ENCODE results near the gene TEX261.

The TEX261 gene

GRCh38 chr2:70965506-70965905 is 29.2 kb downstream of the TEX261 start:
- peak overlapping the region; percentile 53 for H3K4me3 ChIP-seq (replicated peaks; ENCODE audit: low read depth, low read length)
- DNase-seq (ENCODE audit: low read depth), result no peak
- TF ChIP-seq CTCF (IDR thresholded peaks at IDR 0.05; ENCODE audit: low read length, missing control alignments), result no peak

- peak overlapping the region; percentile 53 for H3K4me3 ChIP-seq (replicated peaks; ENCODE audit: low read depth, low read length)
- peak; percentile 67 for DNase-seq (ENCODE audit: low read depth)
- peak; percentile 65 for TF ChIP-seq CTCF (IDR thresholded peaks at IDR 0.05; ENCODE audit: low read length, missing control alignments)
These were observed 29.9 kb downstream of the TEX261 start for GRCh38 chr2:70964596-70965386.

- DNase-seq (ENCODE audit: low read depth), result no peak
- TF ChIP-seq CTCF (IDR thresholded peaks at IDR 0.05; ENCODE audit: low read length, missing control alignments), result no peak
- no peak overlapping the region for H3K4me3 ChIP-seq (replicated peaks; ENCODE audit: low read depth, low read length)
These were observed 30.5 kb downstream of the TEX261 start for GRCh38 chr2:70964133-70964532.

- H3K4me3 ChIP-seq (replicated peaks; ENCODE audit: low read depth, low read length), result no peak overlapping the region
- no peak for TF ChIP-seq CTCF (IDR thresholded peaks at IDR 0.05; ENCODE audit: low read length, missing control alignments)
- no peak for DNase-seq (ENCODE audit: low read depth)
These were observed 31.5 kb downstream of the TEX261 start for GRCh38 chr2:70962885-70963878.

GRCh38 chr2:70962211-70962884 is 32.3 kb downstream of the TEX261 start:
- no peak overlapping the region for H3K4me3 ChIP-seq (replicated peaks; ENCODE audit: low read depth, low read length)
- no peak for DNase-seq (ENCODE audit: low read depth)
- TF ChIP-seq CTCF (IDR thresholded peaks at IDR 0.05; ENCODE audit: low read length, missing control alignments), result no peak

GRCh38 chr2:70961648-70961994 is 33.1 kb downstream of the TEX261 start:
- TF ChIP-seq CTCF (IDR thresholded peaks at IDR 0.05; ENCODE audit: low read length, missing control alignments), result no peak
- no peak for DNase-seq (ENCODE audit: low read depth)
- no peak overlapping the region for H3K4me3 ChIP-seq (replicated peaks; ENCODE audit: low read depth, low read length)

Measured in fibroblast of pulmonary artery (primary cell).